Right lobe of liver (tissue), 6 donors: ENCODE results near the gene UBE4B. TPM values are rescaled to one million over a fixed set of nuclear protein-coding genes. Genes with fewer than 3 reads are reported as not detected.

Source experiments
- ATAC-seq, 4 donors: fragments of 200-7000 bp; cut with Tn5 transposase; one replicate each; pipeline ENCODE4 v1.9.1; 2020; ENCODE audit warnings: mild to moderate bottlenecking in 4 of 4, moderate library complexity in 4 of 4
- DNase-seq, 3 donors: peaks; one replicate each; pipeline ENCODE4 v3.0.0-alpha.2; 2020
- H3K27ac ChIP-seq, 3 donors: fragments of 200-600 bp; one replicate each; pipeline ENCODE4 v1.8.0; 2022
- H3K27me3 ChIP-seq, 2 donors: fragments of 200-600 bp; one replicate each; pipeline ENCODE4 v1.8.0; 2022
- H3K36me3 ChIP-seq, 4 donors: fragments of 200-600 bp; sonication (generic) in 1 of 4; one replicate each; pipeline versions ENCODE4 v1.5.1 to v1.8.0; 2017 to 2022; ENCODE audit warnings: control low read depth in 1 of 4
- H3K4me1 ChIP-seq, 4 donors: fragments of 200-600 bp; sonication (generic) in 1 of 4; one replicate each; pipeline versions ENCODE4 v1.5.1 to v1.8.0; 2017 to 2022; ENCODE audit warnings: control low read depth in 1 of 4
- H3K4me3 ChIP-seq, 3 donors: fragments of 200-600 bp; one replicate each; pipeline ENCODE4 v1.8.0; 2022
- H3K9me3 ChIP-seq, 4 donors: fragments of 200-600 bp; sonication (generic) in 1 of 4; one replicate each; pipeline versions ENCODE4 v1.5.1 to v1.8.0; 2017 to 2022; ENCODE audit warnings: control low read depth in 1 of 4
- POLR2A ChIP-seq: fragments of 450-650 bp; IDR thresholded peaks from one replicate; pipeline ENCODE4 v1.6.1; 2017; ENCODE audit warnings: antibody characterized with exemption, mild to moderate bottlenecking
- WGBS: methylation state at CpG from one replicate; pipeline ENCODE4 v1.1.6; 2018; ENCODE audit warnings: low coverage, low lambda C conversion rate; ENCODE audit not compliant: insufficient coverage; ENCODE audit errors: missing lambda C conversion rate; 5-methylcytosine and 5-hydroxymethylcytosine counted together
- intact Hi-C, 2 donors: fragments of 100-400 bp; cut with DNase I; formaldehyde crosslinking; loops; one replicate each; pipeline versions ENCODE4 v1.11.2 to v1.14.1; 2022
- total RNA-seq, 6 experiments: library from RNA; depleted of rRNA in 2 of 6; stranded (reverse); fragments of >200 nt in 2 of 6; fragmentation: NEBNext Ultra II Directional in 3 of 6; extraction: Animal tissue kit (Norgen Biotek cat#: 25700) in 3 of 6; gene quantifications; one replicate each; pipeline versions ENCODE4 v1.1.0 to v1.2.4, GENCODE V29; 2016 to 2023
- TF ChIP-seq, protein P1 (sequence below), 4 donors: fragments of 200-600 bp in 3 of 4; fragments of 450-650 bp in 1 of 4; IDR thresholded peaks; one replicate each; pipeline versions ENCODE4 v1.5.1 to v1.8.0; 2016 to 2022; ENCODE audit warnings: antibody characterized with exemption in 4 of 4, mild to moderate bottlenecking in 2 of 4
- donor health status: DM: no; HTN: yes; CAD: no.
- donor health status: DM: no; HTN: no; CAD: no.
- donor health status: DM: no; HTN: no; CAD: no.
- donor health status: DM: no; HTN: yes; CAD: no.
- donor health status: DM: no; HTN: yes; CAD: no.

UBE4B gene
- total RNA-seq, 6 experiments from 2014 or later = 11.4 to 27.9 (median 22.6) TPM

DNA sequence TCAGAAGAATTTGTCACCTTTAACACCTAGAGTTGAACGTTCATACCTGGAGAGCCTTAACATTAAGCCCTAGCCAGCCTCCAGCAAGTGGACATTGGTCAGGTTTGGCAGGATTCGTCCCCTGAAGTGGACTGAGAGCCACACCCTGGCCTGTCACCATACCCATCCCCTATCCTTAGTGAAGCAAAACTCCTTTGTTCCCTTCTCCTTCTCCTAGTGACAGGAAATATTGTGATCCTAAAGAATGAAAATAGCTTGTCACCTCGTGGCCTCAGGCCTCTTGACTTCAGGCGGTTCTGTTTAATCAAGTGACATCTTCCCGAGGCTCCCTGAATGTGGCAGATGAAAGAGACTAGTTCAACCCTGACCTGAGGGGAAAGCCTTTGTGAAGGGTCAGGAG is 52.3 kb downstream of the UBE4B start:
- 64% methylated on average over 5 of the region's 5 CpGs for WGBS
- no peaks in the 10 kb centered on the region for H3K36me3 ChIP-seq
- no peak for TF ChIP-seq POLR2A
- TF ChIP-seq, protein P1, sequence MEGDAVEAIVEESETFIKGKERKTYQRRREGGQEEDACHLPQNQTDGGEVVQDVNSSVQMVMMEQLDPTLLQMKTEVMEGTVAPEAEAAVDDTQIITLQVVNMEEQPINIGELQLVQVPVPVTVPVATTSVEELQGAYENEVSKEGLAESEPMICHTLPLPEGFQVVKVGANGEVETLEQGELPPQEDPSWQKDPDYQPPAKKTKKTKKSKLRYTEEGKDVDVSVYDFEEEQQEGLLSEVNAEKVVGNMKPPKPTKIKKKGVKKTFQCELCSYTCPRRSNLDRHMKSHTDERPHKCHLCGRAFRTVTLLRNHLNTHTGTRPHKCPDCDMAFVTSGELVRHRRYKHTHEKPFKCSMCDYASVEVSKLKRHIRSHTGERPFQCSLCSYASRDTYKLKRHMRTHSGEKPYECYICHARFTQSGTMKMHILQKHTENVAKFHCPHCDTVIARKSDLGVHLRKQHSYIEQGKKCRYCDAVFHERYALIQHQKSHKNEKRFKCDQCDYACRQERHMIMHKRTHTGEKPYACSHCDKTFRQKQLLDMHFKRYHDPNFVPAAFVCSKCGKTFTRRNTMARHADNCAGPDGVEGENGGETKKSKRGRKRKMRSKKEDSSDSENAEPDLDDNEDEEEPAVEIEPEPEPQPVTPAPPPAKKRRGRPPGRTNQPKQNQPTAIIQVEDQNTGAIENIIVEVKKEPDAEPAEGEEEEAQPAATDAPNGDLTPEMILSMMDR (IDR thresholded peaks at IDR 0.05) = no peak
- H3K27ac ChIP-seq = no peak overlapping the region
- intact Hi-C loops = no loop called here
- H3K4me1 ChIP-seq = no peaks in the 10 kb centered on the region
- H3K27me3 ChIP-seq = no peaks in the 10 kb centered on the region
- no peaks in the 10 kb centered on the region for H3K9me3 ChIP-seq
- ATAC-seq = no peak
- no peak for DNase-seq
- H3K4me3 ChIP-seq = no peak overlapping the region

DNA sequence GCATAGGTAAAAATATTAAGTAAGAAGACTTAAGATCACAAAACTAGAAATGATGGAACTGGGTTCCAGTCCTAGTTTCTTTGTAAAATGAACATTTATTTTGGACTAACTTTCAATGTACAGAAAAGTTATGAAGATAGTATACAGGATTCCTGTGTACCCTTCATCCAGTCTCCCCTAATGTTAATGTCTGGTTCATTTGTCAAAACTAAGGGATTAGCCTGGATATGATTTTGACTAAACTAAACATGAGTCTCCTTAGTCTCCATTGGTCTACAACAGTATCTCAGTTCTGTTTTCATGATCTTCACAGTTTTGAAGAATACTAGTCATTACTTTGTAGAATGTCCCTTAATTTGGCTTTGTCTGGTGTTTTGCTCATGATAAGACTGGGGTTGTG is 54.5 kb downstream of the UBE4B start:
- TF ChIP-seq, protein P1 (IDR thresholded peaks at IDR 0.05) = no peak
- no peak for TF ChIP-seq POLR2A
- H3K9me3 ChIP-seq = no peaks in the 10 kb centered on the region
- no peak overlapping the region for H3K27ac ChIP-seq
- H3K4me3 ChIP-seq = no peak overlapping the region
- peaks cover 0 to 3% (median 0%) of the 10 kb centered on the region in 4 donors for H3K36me3 ChIP-seq
- H3K4me1 ChIP-seq = no peaks in the 10 kb centered on the region
- DNase-seq = no peak
- intact Hi-C loops = no loop called here
- no peaks in the 10 kb centered on the region for H3K27me3 ChIP-seq
- ATAC-seq = no peak

DNA sequence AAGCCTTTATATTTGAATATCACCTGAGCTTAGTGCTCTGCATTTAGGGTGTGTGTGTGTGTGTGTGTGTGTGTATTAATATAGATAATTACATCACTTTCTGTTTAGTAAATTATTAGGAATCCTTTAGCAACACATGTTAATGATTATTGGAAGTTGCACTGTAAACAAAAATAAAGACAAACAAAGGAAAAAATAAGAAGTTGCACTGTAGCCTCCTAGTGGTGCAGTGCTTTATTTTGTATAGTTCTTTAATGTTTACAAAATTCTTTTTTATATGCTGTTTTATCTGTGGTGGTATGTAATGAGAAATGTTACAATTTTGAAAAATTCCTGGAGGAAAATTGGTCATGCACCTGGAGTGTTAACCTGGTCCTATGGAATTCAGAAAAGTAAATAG is 69.2 kb downstream of the UBE4B start:
- H3K27ac ChIP-seq = peak overlapping the region in 1 of 3 donors; percentile 11
- ATAC-seq (peak; percentile 35 to 80 (median 58)), DNase-seq (no peak)
- H3K27me3 ChIP-seq = no peaks in the 10 kb centered on the region
- no peaks in the 10 kb centered on the region for H3K9me3 ChIP-seq
- H3K36me3 ChIP-seq = peaks cover 10 to 62% (median 16%) of the 10 kb centered on the region in 4 donors
- intact Hi-C loops = no loop called here
- H3K4me1 ChIP-seq = peaks cover 0 to 6% (median 0%) of the 10 kb centered on the region in 4 donors
- H3K4me3 ChIP-seq = no peak overlapping the region
- TF ChIP-seq, protein P1 (IDR thresholded peaks at IDR 0.05) = peak; percentile 19 to 30 (median 25)
- no peak for TF ChIP-seq POLR2A

DNA sequence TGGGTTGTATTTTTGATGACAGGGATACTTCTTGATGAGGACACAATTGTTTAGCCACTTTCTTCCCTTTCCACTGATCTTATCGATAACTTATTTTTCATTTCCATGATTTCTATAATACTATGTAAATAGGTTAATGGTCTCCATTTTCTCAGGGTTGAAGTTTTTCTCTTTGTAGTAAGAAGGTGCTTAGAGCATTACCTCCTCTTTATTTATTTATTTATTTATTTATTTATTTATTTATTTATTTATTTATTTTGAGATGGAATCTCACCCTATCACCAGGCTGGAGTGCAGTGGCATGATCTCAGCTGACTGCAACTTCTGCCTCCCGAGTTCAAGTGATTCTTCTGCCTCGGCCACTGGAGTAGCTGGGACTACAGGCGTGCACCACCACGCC is 70.4 kb downstream of the UBE4B start:
- intact Hi-C loops = no loop called here
- DNase-seq (no peak), ATAC-seq (no peak)
- 94% methylated on average over 5 of the region's 5 CpGs for WGBS
- H3K4me3 ChIP-seq = no peak overlapping the region
- H3K27me3 ChIP-seq = no peaks in the 10 kb centered on the region
- H3K27ac ChIP-seq = no peak overlapping the region
- no peaks in the 10 kb centered on the region for H3K9me3 ChIP-seq
- peaks cover 0 to 6% (median 0%) of the 10 kb centered on the region in 4 donors for H3K4me1 ChIP-seq
- H3K36me3 ChIP-seq = peaks cover 13 to 57% (median 18%) of the 10 kb centered on the region in 4 donors
- TF ChIP-seq POLR2A = no peak
- TF ChIP-seq, protein P1 (IDR thresholded peaks at IDR 0.05) = no peak

DNA sequence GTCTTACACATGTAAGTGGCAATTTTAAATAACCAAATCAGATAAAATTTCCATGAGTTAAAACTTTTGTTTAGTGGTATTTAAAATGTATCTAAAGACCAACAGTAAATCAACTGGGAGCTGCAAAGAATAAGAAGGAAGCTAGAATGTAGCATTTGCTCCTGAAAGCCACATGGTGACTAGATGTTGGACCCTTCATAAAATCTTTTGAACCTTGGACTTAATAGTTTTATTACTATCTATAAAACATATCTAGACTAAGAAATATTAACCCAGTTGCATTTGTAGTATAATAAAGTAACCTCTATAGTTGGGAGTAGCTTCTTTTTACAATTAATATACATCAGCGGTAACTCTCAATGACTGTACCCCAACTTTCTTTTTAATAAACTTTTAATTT is 72.1 kb downstream of the UBE4B start:
- Histone ChIP-seq H3K27ac (no peak overlapping the region), H3K9me3 (no peaks in the 10 kb centered on the region), H3K27me3 (no peaks in the 10 kb centered on the region), H3K36me3 (peaks cover 13 to 57% (median 17%) of the 10 kb centered on the region in 4 donors), H3K4me1 (peaks cover 0 to 6% (median 0%) of the 10 kb centered on the region in 4 donors), H3K4me3 (no peak overlapping the region)
- DNase-seq (no peak), ATAC-seq (no peak)
- TF ChIP-seq, protein P1 (IDR thresholded peaks at IDR 0.05) = no peak
- TF ChIP-seq POLR2A = no peak
- WGBS = 100% methylated on average over 1 of the region's 1 CpG
- intact Hi-C loops = no loop called here
